HEK293 (cell line): ENCODE results near the gene TIMM13.

Experiments
- HOXD13 ChIP-seq: sonication (generic); formaldehyde crosslinking; IDR thresholded peaks from 2 replicates; pipeline ENCODE4 v1.8.0; 2022; ENCODE audit warnings: missing genetic modification reagents, borderline replicate concordance
- KLF10 ChIP-seq: fragments of 450-650 bp; IDR thresholded peaks from 2 replicates; pipeline ENCODE4 v1.5.1; 2018; ENCODE audit warnings: missing biosample characterization, mild to moderate bottlenecking, missing genetic modification characterization
- KLF17 ChIP-seq: fragments of 450-650 bp; formaldehyde crosslinking; IDR thresholded peaks from 2 replicates; pipeline ENCODE4 v1.5.1; 2016; ENCODE audit warnings: missing biosample characterization, missing genetic modification characterization
- OSR2 ChIP-seq: fragments of 450-650 bp; formaldehyde crosslinking; IDR thresholded peaks from 2 replicates; pipeline ENCODE4 v1.5.1; 2016; ENCODE audit warnings: missing biosample characterization, missing genetic modification characterization
- OVOL3 ChIP-seq: fragments of 450-650 bp; formaldehyde crosslinking; IDR thresholded peaks from 2 replicates; pipeline ENCODE4 v1.5.1; 2016; ENCODE audit warnings: missing biosample characterization, missing genetic modification characterization
- PRDM10 ChIP-seq: fragments of 450-650 bp; formaldehyde crosslinking; IDR thresholded peaks from 2 replicates; pipeline ENCODE4 v1.5.1; 2016; ENCODE audit warnings: missing biosample characterization, missing genetic modification characterization
- SETDB1 ChIP-seq: IDR thresholded peaks from one replicate; pipeline ENCODE4 v1.6.1; 2017; ENCODE audit warnings: mild to moderate bottlenecking, low read length, moderate library complexity, mixed read lengths; ENCODE audit not compliant: insufficient read length
- SP3 ChIP-seq: fragments of 450-650 bp; formaldehyde crosslinking; IDR thresholded peaks from 2 replicates; pipeline ENCODE4 v1.5.1; 2016; ENCODE audit warnings: missing biosample characterization, missing genetic modification characterization
- ZBTB48 ChIP-seq: fragments of 450-650 bp; formaldehyde crosslinking; IDR thresholded peaks from 2 replicates; pipeline ENCODE4 v1.5.1; 2016; ENCODE audit warnings: missing biosample characterization, missing genetic modification characterization
- ZBTB8A ChIP-seq: fragments of 450-650 bp; formaldehyde crosslinking; IDR thresholded peaks from 2 replicates; pipeline ENCODE4 v1.5.1; 2016; ENCODE audit warnings: missing biosample characterization, missing genetic modification characterization
- ZFP3 ChIP-seq: fragments of 450-650 bp; formaldehyde crosslinking; IDR thresholded peaks from 2 replicates; pipeline ENCODE4 v1.5.1; 2016; ENCODE audit warnings: low read depth, missing biosample characterization, missing genetic modification characterization
- ZFP37 ChIP-seq: fragments of 450-650 bp; formaldehyde crosslinking; IDR thresholded peaks from 2 replicates; pipeline ENCODE4 v1.5.1; 2016; ENCODE audit warnings: missing biosample characterization, missing genetic modification characterization
- ZNF132 ChIP-seq: fragments of 450-650 bp; formaldehyde crosslinking; IDR thresholded peaks from 2 replicates; pipeline ENCODE4 v1.5.1; 2017; ENCODE audit warnings: missing biosample characterization, missing genetic modification characterization, borderline replicate concordance
- ZNF133 ChIP-seq: fragments of 450-650 bp; formaldehyde crosslinking; IDR thresholded peaks from 2 replicates; pipeline ENCODE4 v1.5.1; 2016; ENCODE audit warnings: missing biosample characterization, missing genetic modification characterization
- ZNF138 ChIP-seq: fragments of 450-650 bp; formaldehyde crosslinking; IDR thresholded peaks from 2 replicates; pipeline ENCODE4 v1.5.1; 2016; ENCODE audit warnings: missing biosample characterization, missing genetic modification characterization, borderline replicate concordance
- ZNF169 ChIP-seq: fragments of 450-650 bp; formaldehyde crosslinking; IDR thresholded peaks from 2 replicates; pipeline ENCODE4 v1.5.1; 2016; ENCODE audit warnings: missing biosample characterization, missing genetic modification characterization
- ZNF221 ChIP-seq: fragments of 450-650 bp; formaldehyde crosslinking; IDR thresholded peaks from 2 replicates; pipeline ENCODE4 v1.5.1; 2017; ENCODE audit warnings: missing biosample characterization, missing genetic modification characterization, borderline replicate concordance
- ZNF26 ChIP-seq: fragments of 450-650 bp; formaldehyde crosslinking; IDR thresholded peaks from 2 replicates; pipeline ENCODE4 v1.5.1; 2016; ENCODE audit warnings: missing biosample characterization, missing genetic modification characterization
- ZNF292 ChIP-seq: fragments of 450-650 bp; formaldehyde crosslinking; IDR thresholded peaks from 2 replicates; pipeline ENCODE4 v1.5.1; 2016; ENCODE audit warnings: low read depth, missing biosample characterization, missing genetic modification characterization, borderline replicate concordance
- ZNF302 ChIP-seq: fragments of 450-650 bp; formaldehyde crosslinking; IDR thresholded peaks from 2 replicates; pipeline ENCODE4 v1.5.1; 2016; ENCODE audit warnings: missing biosample characterization, missing genetic modification characterization, low read depth
- ZNF366 ChIP-seq: fragments of 450-650 bp; formaldehyde crosslinking; conservative IDR thresholded peaks from 2 replicates; pipeline ENCODE4 v1.5.1; 2016; ENCODE audit warnings: missing biosample characterization, missing genetic modification characterization
- ZNF423 ChIP-seq: fragments of 450-650 bp; formaldehyde crosslinking; IDR thresholded peaks from 2 replicates; pipeline ENCODE4 v1.5.1; 2016; ENCODE audit warnings: missing biosample characterization, missing genetic modification characterization
- ZNF433 ChIP-seq: fragments of 450-650 bp; formaldehyde crosslinking; IDR thresholded peaks from 2 replicates; pipeline ENCODE4 v1.5.1; 2016; ENCODE audit warnings: missing biosample characterization, missing genetic modification characterization, low read depth
- ZNF449 ChIP-seq: fragments of 450-650 bp; formaldehyde crosslinking; IDR thresholded peaks from 2 replicates; pipeline ENCODE4 v1.5.1; 2017; ENCODE audit warnings: missing biosample characterization, mild to moderate bottlenecking, missing genetic modification characterization, moderate library complexity
- ZNF521 ChIP-seq: fragments of 450-650 bp; formaldehyde crosslinking; IDR thresholded peaks from 2 replicates; pipeline ENCODE4 v1.5.1; 2017; ENCODE audit warnings: missing biosample characterization, mild to moderate bottlenecking, missing genetic modification characterization
- ZNF580 ChIP-seq: fragments of 450-650 bp; formaldehyde crosslinking; IDR thresholded peaks from 2 replicates; pipeline ENCODE4 v1.5.1; 2016; ENCODE audit warnings: missing biosample characterization, missing genetic modification characterization
- ZNF623 ChIP-seq: fragments of 450-650 bp; formaldehyde crosslinking; IDR thresholded peaks from 2 replicates; pipeline ENCODE4 v1.5.1; 2016; ENCODE audit warnings: missing biosample characterization, missing genetic modification characterization
- ZNF645 ChIP-seq: fragments of 450-650 bp; formaldehyde crosslinking; IDR thresholded peaks from 2 replicates; pipeline ENCODE4; 2016; ENCODE audit warnings: missing biosample characterization, missing genetic modification characterization
- ZNF658 ChIP-seq: fragments of 450-650 bp; formaldehyde crosslinking; IDR thresholded peaks from 2 replicates; pipeline ENCODE4; 2016; ENCODE audit warnings: missing biosample characterization, missing genetic modification characterization
- ZNF777 ChIP-seq: fragments of 450-650 bp; formaldehyde crosslinking; IDR thresholded peaks from 2 replicates; pipeline ENCODE4 v1.5.1; 2017; ENCODE audit warnings: missing biosample characterization, missing genetic modification characterization, borderline replicate concordance
- ZNF785 ChIP-seq: fragments of 450-650 bp; formaldehyde crosslinking; IDR thresholded peaks from 2 replicates; pipeline ENCODE4 v1.5.1; 2016; ENCODE audit warnings: missing biosample characterization, missing genetic modification characterization
- ZXDB ChIP-seq: fragments of 450-650 bp; formaldehyde crosslinking; IDR thresholded peaks from 2 replicates; pipeline ENCODE4 v1.5.1; 2016; ENCODE audit warnings: missing biosample characterization, missing genetic modification characterization

TIMM13 gene

GRCh38 chr19:2476451-2477140 lies 49.2 kb upstream of the TIMM13 start (continued):
- TF ChIP-seq ZNF423 (tag by site-specific recombination) (no peak), ZNF366 (tag by site-specific recombination) (peak; percentile 77), ZNF302 (no peak), ZNF449 (tag by site-specific recombination) (0 out of 2 replicates have a peak, but pooled peaks have one; percentile 22), ZNF658 (tag by site-specific recombination) (no peak), ZNF26 (tag by site-specific recombination) (no peak), ZNF132 (tag by site-specific recombination) (no peak), ZFP37 (tag by site-specific recombination) (0 out of 2 replicates have a peak, but pooled peaks have one; percentile 11), KLF10 (tag by site-specific recombination) (no peak), HOXD13 (CRISPR knock-in tag) (no peak), ZNF433 (tag by site-specific recombination) (no peak), PRDM10 (tag by site-specific recombination) (peak; percentile 67), ZNF623 (tag by site-specific recombination) (no peak), ZNF785 (tag by site-specific recombination) (no peak), OVOL3 (tag by site-specific recombination) (no peak), ZNF138 (tag by site-specific recombination) (no peak), ZNF221 (no peak), ZNF645 (no peak), KLF17 (tag by site-specific recombination) (peak; percentile 36; the same call in 1 of the 2 replicates), ZBTB48 (peak; percentile 34; the same call in 1 of the 2 replicates), ZNF521 (tag by site-specific recombination) (no peak), SP3 (no peak), ZNF292 (no peak), SETDB1 (no peak), ZNF777 (no peak), ZNF133 (tag by site-specific recombination) (no peak; the same call in 1 of the 2 replicates), ZXDB (tag by site-specific recombination) (0 out of 2 replicates have a peak, but pooled peaks have one; percentile 11), OSR2 (tag by site-specific recombination) (no peak), ZBTB8A (tag by site-specific recombination) (peak; percentile 4; the same call in 1 of the 2 replicates), ZFP3 (no peak), ZNF169 (tag by site-specific recombination) (no peak), ZNF580 (tag by site-specific recombination) (no peak)
